Dedifferentiated amniotic fluid mesenchymal stem cell (primary cell): ENCODE results near the gene LMBR1L.

Source experiments
- DNase-seq: peaks from one replicate; pipeline ENCODE4 v3.0.0-alpha.2; 2016; ENCODE audit errors: extremely low spot score

Gene LMBR1L

DNA sequence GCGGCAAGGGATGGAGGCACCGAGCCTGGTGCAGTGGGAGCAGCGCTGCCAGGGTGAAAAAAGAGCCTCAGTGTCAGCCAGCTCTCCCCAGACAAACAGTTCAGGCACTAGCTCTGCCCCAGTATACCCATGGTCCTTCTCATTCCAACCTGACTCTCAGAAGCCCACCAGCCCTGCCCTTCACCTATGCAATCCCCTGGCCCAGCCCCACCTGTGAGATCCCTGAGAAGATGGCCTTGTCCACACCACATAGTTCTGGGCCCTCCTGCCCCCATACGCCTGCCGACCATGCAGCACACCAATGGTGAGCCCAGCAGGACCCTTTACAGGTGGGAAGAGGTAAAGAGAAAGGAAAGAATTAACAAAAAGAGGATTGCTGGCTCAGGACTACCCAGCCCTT is 56.6 kb downstream of the LMBR1L start:
- DNase-seq = no peak

DNA sequence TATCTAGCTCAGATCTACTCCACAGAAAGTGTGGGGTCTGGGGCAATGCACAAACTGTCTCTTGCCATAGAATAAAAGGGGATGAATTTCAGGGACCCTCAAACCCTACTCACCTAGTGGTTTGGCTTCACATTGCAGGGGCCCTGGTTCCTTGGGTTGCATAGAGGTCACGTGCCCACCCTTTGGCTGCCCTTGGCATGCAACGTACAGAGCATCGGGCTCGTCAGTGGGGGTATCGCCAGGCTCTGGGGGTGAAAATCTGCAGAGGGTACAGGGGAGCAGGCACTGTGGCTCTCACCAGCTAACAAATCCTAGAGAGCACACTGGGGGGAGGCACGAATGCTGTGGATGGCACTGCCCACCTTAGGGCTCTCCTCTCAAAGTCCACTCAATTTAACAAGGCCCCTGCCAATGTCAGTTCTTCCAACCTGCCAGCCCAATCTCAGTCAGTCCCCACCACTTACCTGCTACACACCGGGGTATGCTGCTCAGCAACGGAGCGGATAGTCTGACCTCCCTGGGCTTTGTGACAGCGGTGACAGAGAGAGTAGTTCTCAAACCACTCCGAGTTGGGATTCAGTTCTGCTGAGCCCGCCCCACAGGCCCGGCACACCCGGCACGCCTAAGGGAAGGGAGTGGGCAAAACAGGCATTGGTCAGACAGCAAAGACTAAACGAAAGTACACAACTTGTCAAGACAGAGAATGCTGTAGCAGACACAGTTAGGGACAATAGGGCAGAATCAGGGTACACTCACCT is 58.0 kb downstream of the LMBR1L start:
- no peak for DNase-seq

DNA sequence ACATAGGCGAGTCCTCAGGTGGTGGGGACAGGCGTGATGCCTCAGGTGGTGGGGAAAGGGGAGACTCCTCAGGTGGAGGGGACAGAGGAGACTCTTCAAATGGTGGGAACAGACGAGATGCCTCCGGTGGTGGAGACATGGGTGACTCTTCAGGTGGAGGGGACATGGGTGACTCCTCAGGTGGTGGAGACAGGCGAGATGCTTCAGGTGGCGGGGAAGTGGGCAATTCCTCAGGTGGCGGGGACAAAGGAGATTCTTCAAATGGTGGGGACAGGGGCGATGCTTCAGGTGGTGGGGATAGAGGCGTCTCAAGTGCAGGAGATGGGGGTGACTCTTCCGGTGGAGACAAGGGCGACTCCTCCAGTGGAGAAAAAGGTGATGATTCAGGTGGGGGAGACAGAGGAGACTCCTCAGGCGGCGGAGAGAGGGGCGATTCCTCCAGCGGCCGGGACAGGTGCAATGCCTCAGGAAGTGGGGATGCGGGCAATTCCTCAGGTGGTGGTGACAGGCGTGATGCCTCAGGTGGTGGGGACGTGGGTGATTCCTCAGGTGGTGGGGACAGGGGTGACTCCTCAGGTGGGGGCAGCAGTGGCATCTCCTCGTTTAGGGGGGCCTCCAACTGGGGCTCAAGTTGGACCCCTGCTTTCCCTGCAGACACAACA is 58.7 kb downstream of the LMBR1L start:
- no peak for DNase-seq

DNA sequence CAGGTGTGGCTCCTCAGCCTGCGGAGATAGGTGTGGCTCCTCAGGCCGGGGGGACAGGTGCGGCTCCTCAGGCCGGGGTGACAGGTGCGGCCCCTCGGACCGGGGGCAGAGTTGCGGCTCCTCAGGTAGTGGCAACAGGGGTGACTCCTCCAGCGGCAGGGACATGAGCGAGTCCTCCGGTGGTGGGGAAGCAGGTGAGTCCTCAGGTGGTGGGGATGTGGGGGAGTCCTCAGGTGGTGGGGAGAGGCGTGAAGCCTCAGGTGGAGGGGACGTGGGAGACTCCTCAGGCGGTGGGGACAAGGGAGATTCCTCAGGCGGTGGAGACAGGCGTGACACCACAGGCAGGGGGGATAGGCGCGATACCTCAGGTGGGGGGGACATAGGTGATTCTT is 59.3 kb downstream of the LMBR1L start:
- DNase-seq = no peak

DNA sequence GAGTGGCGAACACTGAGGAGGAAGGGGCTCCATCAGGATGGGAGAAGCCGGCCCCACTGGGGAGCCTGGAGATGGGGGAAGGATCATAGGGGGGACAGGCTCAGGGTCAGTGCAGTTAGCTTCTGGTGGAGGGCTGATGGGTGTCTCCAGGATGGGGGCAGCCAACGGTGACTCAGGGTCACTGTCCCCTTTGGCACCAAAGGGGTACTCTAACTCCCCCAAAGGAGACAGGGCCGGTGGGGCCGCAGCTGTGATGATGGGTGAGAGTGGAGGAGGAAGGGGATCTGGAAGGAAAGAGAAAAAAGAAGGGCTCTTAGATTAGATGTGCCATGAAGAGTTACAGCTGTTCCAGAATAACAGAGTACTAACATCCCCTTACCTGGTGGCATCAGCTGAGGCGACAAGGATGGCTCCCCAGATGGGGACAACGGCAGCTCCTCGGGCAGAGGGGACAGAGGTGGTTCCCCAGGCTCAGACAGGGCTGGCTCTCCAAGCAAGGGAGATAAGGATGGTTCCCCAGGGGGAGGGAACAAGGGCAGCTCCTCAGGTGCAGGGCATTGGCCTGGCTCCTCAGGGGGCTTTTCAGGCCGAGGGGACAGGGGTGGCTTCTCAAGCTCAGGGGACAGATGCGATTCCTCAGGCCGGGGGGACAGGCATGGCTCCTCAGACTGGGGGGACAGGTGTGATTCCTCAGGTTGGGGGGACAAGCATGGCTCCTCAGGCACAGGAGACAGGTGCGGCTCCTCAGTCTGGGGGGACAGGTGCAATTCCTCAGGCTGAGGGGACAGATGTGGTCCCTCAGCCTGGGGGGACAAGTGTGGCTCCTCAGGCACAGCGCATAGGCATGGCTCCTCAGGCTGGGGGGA is 59.9 kb downstream of the LMBR1L start:
- DNase-seq = no peak

DNA sequence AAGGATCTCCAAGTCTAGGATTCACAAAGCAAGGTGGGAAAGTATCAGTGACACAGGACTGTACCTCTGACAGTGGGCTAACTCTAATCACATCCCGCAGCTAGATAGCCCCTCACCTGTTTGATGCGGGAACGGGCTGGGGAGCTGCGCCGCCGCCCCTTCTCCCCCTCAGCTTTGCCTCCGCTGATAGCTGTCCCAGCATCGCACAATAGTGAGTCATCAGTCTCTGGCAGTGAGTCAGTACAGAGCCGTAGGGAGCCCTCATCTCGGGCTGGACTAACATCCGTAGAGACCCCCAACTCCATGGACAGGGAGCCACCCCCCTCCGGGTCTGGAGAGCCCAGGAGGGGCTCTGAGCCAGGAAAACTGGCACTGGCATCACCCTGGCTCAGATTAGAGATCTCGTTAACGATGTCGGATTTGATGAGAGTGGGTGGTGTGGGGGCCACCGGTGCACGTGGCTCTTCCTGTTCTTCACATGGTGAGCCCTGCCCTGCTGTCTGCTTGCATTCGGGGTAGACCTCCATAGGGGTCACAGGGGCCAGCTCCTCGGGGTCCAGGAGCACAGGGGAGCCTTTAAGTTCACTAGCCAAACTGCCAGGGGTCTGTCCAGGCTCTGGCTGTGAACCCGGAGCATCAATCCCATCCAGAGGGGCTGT is 61.0 kb downstream of the LMBR1L start:
- DNase-seq = no peak

DNA sequence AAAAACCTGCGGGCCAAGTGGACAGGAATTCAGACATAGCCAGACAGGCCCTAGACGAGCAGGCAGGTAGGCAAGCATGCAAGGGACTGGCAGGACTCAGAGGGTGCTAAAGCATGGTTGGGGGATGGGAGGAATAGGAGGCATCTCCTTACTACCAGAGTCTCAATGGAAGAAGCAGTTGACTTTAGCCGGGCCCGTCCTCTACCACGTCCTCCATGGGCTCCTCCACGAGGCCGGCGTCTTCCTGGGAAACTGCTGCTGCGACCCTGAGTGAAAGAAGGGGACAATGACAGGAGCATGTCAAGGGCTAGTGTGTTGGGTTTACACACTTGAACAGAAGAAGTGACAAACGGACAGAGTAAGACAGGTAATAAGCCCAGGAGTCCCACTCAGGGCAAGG is 61.7 kb downstream of the LMBR1L start:
- no peak for DNase-seq
